Urothelium cell line (cell line): ENCODE measurements around the gene IL1F10.
A peak's percentile ranks its signal among the peaks of the same experiment; 100 is the strongest.

Experiments
- DNase-seq: peaks from one replicate; pipeline ENCODE4 v3.0.0; 2011; ENCODE audit warnings: low spot score, mixed read lengths
- FAIRE-seq: peaks from 2 replicates; lab custom pipeline; 2011; peaks lifted over from hg19 to GRCh38; lab: Jason Lieb, UNC

IL1F10 gene

GRCh38 chr2:113058998-113059960 lies 8.5 kb upstream of the IL1F10 start, which contains the start of gene IL36RN:
Gene IL36RN, plus strand, starts transcription at chr2:113059198. Its CDS starts 241 bp downstream, at chr2:113059439.
- FAIRE-seq, result no peak

GRCh38 chr2:113060396-113060795 lies 7.4 kb upstream of the IL1F10 start:
- DNase-seq (no peak), FAIRE-seq (no peak)

More at GRCh38 chr2:113058998-113059960, 8.5 kb upstream of the IL1F10 start, which contains the start of gene IL36RN:
- DNase-seq, result no peak

- no peak for DNase-seq
- FAIRE-seq, result no peak
Observed at GRCh38 chr2:113060796-113061195, 7.0 kb upstream of the IL1F10 start.

GRCh38 chr2:113061241-113061640 lies 6.5 kb upstream of the IL1F10 start:
- DNase-seq (no peak), FAIRE-seq (peak; percentile 83)

- FAIRE-seq, result no peak
- no peak for DNase-seq
Observed at GRCh38 chr2:113061896-113062770, 5.6 kb upstream of the IL1F10 start.

- DNase-seq (no peak), FAIRE-seq (no peak)
Observed at GRCh38 chr2:113064281-113064680, 3.5 kb upstream of the IL1F10 start.

- DNase-seq (no peak), FAIRE-seq (peak; percentile 9)
Observed at GRCh38 chr2:113064898-113065297, 2.9 kb upstream of the IL1F10 start.

- FAIRE-seq (no peak), DNase-seq (no peak)
Observed at GRCh38 chr2:113068249-113068648, 479 bp downstream of the IL1F10 start.

- peak; percentile 35 for DNase-seq
Observed at GRCh38 chr2:113068706-113069485, 1.1 kb downstream of the IL1F10 start.

GRCh38 chr2:113069676-113070605 lies 2.2 kb downstream of the IL1F10 start:
- DNase-seq (peak; percentile 44), FAIRE-seq (peak; percentile 42)

More at GRCh38 chr2:113068706-113069485, 1.1 kb downstream of the IL1F10 start:
- FAIRE-seq, result peak; percentile 79

GRCh38 chr2:113070606-113070975 lies 2.8 kb downstream of the IL1F10 start:
- FAIRE-seq (no peak), DNase-seq (no peak)

GRCh38 chr2:113072584-113072983 lies 4.8 kb downstream of the IL1F10 start:
- DNase-seq, result no peak
- FAIRE-seq, result peak; percentile 9

GRCh38 chr2:113073325-113073834 lies 5.6 kb downstream of the IL1F10 start:
- DNase-seq, result no peak
- FAIRE-seq, result peak; percentile 42

GRCh38 chr2:113075030-113075429 lies 7.3 kb downstream of the IL1F10 start:
- no peak for FAIRE-seq
- no peak for DNase-seq

GRCh38 chr2:113075600-113075999 lies 7.8 kb downstream of the IL1F10 start:
- no peak for DNase-seq
- no peak for FAIRE-seq

- no peak for FAIRE-seq
- DNase-seq, result no peak
Observed at GRCh38 chr2:113076954-113077669, 9.3 kb downstream of the IL1F10 start.

- DNase-seq, result peak; percentile 82
- FAIRE-seq, result no peak
Observed at GRCh38 chr2:113077921-113078320, 10.2 kb downstream of the IL1F10 start.

- FAIRE-seq, result no peak
- peak; percentile 49 for DNase-seq
Observed at GRCh38 chr2:113078350-113078839, 10.6 kb downstream of the IL1F10 start.
